ENCODE data around the gene CMTM7. TPM values are rescaled to one million over a fixed set of nuclear protein-coding genes. Genes with fewer than 3 reads are reported as not detected.
A peak's percentile ranks its signal among the peaks of the same experiment; 100 is the strongest.

The CMTM7 gene
- total RNA-seq, 1 experiment from 2014 or later = 62.6 TPM

GRCh38 chr3:32467333-32468070, 75.8 kb downstream of the CMTM7 start:
- peaks cover 39 to 53% of the 10 kb centered on the region in 2 experiments for H3K4me1 ChIP-seq (ENCODE audit: control insufficient read depth in 1 of 2, insufficient read depth in 2 of 2, low read length in 2 of 2)
- no peaks in the 10 kb centered on the region for H4K20me1 ChIP-seq (ENCODE audit: insufficient read depth)
- ChIA-PET RAD21 (ENCODE audit: low non-redundant PET in 1 of 2, low total read pairs in 2 of 2, uncharacterized antibody in 2 of 2, unreplicated experiment in 2 of 2) (interaction anchor here in 1 of 2 experiments (1.1 to 1.4 kb wide), 3 partner anchors 48 to 93 kb away, joined by 4 to 8 read pairs (median 4); no protein-coding TSS in a partner anchor), CTCF (interaction anchor here (0.6 to 4.0 kb wide), 18 partner anchors 10 to 1970 kb away, joined by 3 to 39 read pairs (median 4); partner anchors contain the start of gene CNOT10), POLR2A (no interaction called here)
- peak overlapping the region; percentile 24; the same call in 1 of the 2 replicates for H3K27ac ChIP-seq (ENCODE audit: low read depth, low read length)
- H3K79me2 ChIP-seq (ENCODE audit: insufficient read depth, low read length) = peaks cover 6% of the 10 kb centered on the region; the same call in 1 of the 2 replicates
- intact Hi-C loops (cut with micrococcal nuclease) = loop anchor here (2.0 to 5.0 kb wide), 3 partner anchors 47 to 93 kb away; partner anchors contain the start of gene CMTM7
- H3K9ac ChIP-seq (ENCODE audit: low read length) = 0 out of 2 replicates have a peak overlapping the region, but pooled peaks have one; percentile 24
- H3K9me2 ChIP-seq (ENCODE audit: insufficient read depth) = no peaks in the 10 kb centered on the region
- H3K9me3 ChIP-seq (ENCODE audit: control insufficient read depth in 1 of 2, insufficient read depth in 1 of 2, low read depth in 1 of 2, low read length in 2 of 2) = no peaks in the 10 kb centered on the region
- H2AFZ ChIP-seq (ENCODE audit: low read depth, low read length, poor library complexity, severe bottlenecking) = no peak overlapping the region
- DNase-seq (ENCODE audit: low read depth, low spot score) (no peak), ATAC-seq (peak; percentile 66)
- H3K4me3 ChIP-seq (replicated peaks in 1 of 2; ENCODE audit: low read depth in 1 of 2, low read length in 2 of 2) = no peak overlapping the region
- peak overlapping the region; percentile 33; the same call in 1 of the 2 replicates for H3K4me2 ChIP-seq (ENCODE audit: low read length)
- no peaks in the 10 kb centered on the region for H3K27me3 ChIP-seq (ENCODE audit: insufficient read depth, low read length)
- BruUV-seq (replicated peaks) = no TSS peak
- peaks cover 0 to 11% of the 10 kb centered on the region in 2 experiments; a peak in 1 of 4 replicates for H3K36me3 ChIP-seq (ENCODE audit: control insufficient read depth in 1 of 2, insufficient read depth in 2 of 2, low read length in 2 of 2)
- TF ChIP-seq CTCF (IDR thresholded peaks at IDR 0.05 in 2 of 3, conservative IDR thresholded peaks at IDR 0.05 in 1 of 3; ENCODE audit: borderline replicate concordance in 1 of 3, insufficient read depth in 1 of 3, low read depth in 2 of 3, low read length in 2 of 3) (peak; percentile 86 to 98 (median 91)), EGR1 (IDR thresholded peaks at IDR 0.05; ENCODE audit: low read depth) (no peak), REST (IDR thresholded peaks at IDR 0.05; ENCODE audit: low read depth) (no peak), POLR2AphosphoS5 (IDR thresholded peaks at IDR 0.05; ENCODE audit: low read depth, low read length) (no peak), SIN3A (IDR thresholded peaks at IDR 0.05; ENCODE audit: low read depth) (no peak), JUND (IDR thresholded peaks at IDR 0.05) (no peak), POLR2A (IDR thresholded peaks at IDR 0.05; ENCODE audit: borderline replicate concordance, extremely low read depth, insufficient read depth, insufficient read length) (no peak), FOSL1 (IDR thresholded peaks at IDR 0.05; ENCODE audit: low read depth) (no peak), ATF3 (IDR thresholded peaks at IDR 0.05) (no peak), YY1 (IDR thresholded peaks at IDR 0.05; ENCODE audit: extremely low read depth, insufficient replicate concordance, low read depth, low read length) (peak; percentile 16), ZNF274 (IDR thresholded peaks at IDR 0.05; ENCODE audit: low read depth, low read length) (no peak), TCF7L2 (IDR thresholded peaks at IDR 0.05; ENCODE audit: borderline replicate concordance, extremely low read depth, insufficient read depth, insufficient read length) (no peak), CEBPB (IDR thresholded peaks at IDR 0.05; ENCODE audit: low read depth) (no peak), ZFX (IDR thresholded peaks at IDR 0.05) (no peak), ZBTB33 (IDR thresholded peaks at IDR 0.05; ENCODE audit: extremely low read depth, insufficient replicate concordance, low read length) (no peak), EZH2phosphoT487 (IDR thresholded peaks at IDR 0.05; ENCODE audit: borderline replicate concordance) (no peak), SRF (IDR thresholded peaks at IDR 0.05; ENCODE audit: low read depth) (no peak), EZH2 (IDR thresholded peaks at IDR 0.05) (no peak), SP1 (IDR thresholded peaks at IDR 0.05; ENCODE audit: low read depth) (no peak)

Data from HCT116 (cell line).